ENCODE results near the gene ELOVL7.
"Not testable (repeated sequence)": the region's sequence is repeated elsewhere in the genome, so short reads cannot be mapped to it uniquely, and the experiment has no call there.

ELOVL7 gene

GRCh38 chr5:60830581-60831127, 13.4 kb downstream of the ELOVL7 start:
- DNase-seq (ENCODE audit: low spot score) = no peak

DNA sequence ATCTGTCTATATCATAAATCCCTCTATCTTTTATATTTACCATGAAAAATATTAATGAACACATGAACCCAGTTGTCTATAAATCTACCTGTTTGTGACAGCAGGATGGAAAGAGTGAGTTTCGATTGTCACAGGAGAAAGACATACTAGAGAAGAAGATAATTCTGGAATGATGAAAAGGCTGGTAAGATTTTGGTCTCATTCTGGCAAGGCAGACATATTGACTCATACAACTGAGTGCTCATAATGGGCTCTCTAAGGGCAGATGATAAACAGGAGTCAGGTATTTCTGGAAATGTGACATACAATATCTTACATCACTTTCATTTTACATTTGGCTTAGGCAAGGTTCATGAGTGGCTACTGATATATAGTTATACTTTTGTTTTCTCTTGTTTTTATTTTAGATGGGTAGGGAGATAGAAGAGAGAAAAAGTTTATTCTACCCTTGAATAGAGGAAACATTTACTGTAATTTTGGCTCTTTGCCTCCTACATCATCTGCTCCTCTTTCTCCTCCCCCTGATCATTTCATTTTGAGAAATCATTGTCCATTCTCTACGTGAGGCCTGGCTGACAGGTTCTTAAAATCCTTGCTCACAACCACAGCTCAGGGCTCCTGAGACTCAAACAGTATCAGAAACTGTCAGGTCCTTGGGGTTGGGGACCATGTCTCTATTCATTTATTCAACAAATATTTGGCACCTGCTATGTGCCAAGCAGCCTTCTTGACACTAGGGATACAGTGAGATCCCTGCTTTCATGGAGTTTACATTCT, 14.4 kb downstream of the ELOVL7 start:
- DNase-seq (ENCODE audit: low spot score) = no peak

DNA sequence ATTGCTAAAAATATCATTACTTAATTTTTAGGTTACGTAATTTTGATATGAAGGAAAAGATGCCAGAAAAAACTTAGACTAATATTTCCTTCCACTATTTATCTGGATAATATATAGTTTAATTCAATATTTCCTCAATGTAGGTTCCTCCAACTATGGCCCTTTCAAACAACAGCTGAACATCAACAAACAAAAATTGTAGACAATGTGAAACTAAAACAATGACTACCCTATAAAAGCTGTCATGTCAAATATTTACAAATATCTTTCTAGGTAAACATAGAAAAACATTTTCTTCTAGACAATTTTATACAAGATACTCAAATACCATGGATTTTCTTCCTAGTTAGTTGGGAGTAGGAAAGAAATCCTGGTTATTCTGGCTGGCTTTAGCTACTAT, 16.9 kb downstream of the ELOVL7 start:
- no peak for DNase-seq (ENCODE audit: low spot score)

GRCh38 chr5:60826653-60827052, 17.4 kb downstream of the ELOVL7 start:
- no peak for DNase-seq (ENCODE audit: low spot score)

DNA sequence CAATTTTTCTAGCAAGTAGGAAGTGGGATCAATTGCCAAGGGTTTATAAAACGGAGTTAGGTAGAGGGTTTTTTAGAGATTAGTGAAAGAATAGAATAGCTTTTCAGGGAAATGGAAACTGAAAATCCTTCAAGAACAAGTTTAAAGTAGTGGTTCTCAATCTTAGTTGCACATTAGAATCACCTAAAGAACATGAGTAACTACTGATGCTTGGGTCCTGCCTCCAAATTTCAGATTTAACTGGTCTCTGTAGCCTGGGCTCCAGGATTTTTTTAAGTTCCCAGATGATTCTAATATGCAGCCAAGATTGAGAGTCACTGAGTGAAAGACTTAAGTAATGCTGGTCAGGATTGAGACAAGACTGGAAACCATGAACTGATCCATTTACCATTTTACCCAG, 20.5 kb downstream of the ELOVL7 start:
- no peak for DNase-seq (ENCODE audit: low spot score)

GRCh38 chr5:60822285-60822556, 21.8 kb downstream of the ELOVL7 start:
- DNase-seq (ENCODE audit: low spot score) = no peak

- DNase-seq (ENCODE audit: low spot score) = no peak
Observed at GRCh38 chr5:60821488-60822284, 22.4 kb downstream of the ELOVL7 start.

DNA sequence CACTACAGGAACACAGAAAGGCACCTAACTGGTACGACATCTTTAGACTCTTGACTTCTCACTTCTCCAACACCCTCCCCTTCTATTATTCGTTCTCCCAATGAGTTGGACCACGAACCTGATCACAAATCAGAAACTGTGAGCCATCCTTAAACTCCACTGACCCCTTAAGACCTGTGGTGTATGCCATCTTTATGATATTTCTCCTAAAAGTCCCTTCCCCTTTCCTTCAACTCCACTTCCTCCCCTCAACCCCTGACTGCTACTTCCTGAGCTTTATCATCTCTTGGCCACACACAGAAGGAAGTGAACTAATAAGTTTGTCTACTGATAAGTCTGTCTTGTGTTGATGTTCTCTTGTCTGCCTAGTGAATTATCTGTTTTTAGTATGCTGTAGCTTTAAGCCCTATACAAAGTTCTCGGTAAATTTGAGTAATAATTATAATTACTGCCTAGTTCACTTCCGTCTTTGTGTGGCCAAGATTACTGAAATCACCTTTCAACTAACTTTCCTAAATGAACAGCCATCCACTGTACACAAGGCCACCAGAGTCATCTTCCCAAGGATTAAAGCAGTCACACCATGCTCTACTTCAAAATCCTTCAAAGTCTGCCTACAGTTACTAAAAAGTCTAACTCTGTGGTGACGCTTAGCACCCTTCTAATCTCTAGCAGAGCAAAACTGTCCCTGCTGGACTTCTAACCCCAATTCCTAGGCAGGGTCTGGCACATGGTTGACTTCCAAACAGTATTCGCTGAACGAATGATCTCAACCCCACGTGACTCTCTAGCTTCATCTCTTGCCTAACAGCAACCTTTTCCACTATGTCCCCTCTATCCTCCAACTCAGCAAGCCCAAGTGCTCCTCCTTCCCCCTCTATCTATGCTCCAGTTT, 23.2 kb downstream of the ELOVL7 start:
- no peak for DNase-seq (ENCODE audit: low spot score)

GRCh38 chr5:60816138-60816537, 27.9 kb downstream of the ELOVL7 start:
- DNase-seq (ENCODE audit: low spot score) = not testable (repeated sequence)

GRCh38 chr5:60814498-60814897, 29.6 kb downstream of the ELOVL7 start:
- no peak for DNase-seq (ENCODE audit: low spot score)

DNA sequence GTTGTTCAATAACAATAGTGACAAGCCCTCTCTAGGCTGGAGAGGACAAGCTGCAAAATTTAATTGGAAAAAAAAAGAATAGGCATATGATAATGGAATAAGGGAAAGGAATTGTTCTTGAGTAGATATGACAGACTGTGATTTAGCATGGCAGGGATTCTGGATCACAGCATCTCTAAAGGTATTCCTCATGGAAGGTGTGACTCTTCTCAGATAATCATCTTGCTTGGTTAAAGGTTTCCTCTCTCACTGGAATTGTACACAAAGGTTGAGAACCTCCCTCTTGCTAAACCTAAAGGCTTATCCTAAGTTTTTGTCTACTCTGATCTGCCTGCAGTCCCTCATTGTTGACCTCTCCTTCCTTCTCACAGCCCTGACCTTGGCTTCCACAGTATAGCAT, 31.6 kb downstream of the ELOVL7 start:
- no peak for DNase-seq (ENCODE audit: low spot score)

- no peak for DNase-seq (ENCODE audit: low spot score)
Observed at GRCh38 chr5:60811105-60811504, 33.0 kb downstream of the ELOVL7 start.

DNA sequence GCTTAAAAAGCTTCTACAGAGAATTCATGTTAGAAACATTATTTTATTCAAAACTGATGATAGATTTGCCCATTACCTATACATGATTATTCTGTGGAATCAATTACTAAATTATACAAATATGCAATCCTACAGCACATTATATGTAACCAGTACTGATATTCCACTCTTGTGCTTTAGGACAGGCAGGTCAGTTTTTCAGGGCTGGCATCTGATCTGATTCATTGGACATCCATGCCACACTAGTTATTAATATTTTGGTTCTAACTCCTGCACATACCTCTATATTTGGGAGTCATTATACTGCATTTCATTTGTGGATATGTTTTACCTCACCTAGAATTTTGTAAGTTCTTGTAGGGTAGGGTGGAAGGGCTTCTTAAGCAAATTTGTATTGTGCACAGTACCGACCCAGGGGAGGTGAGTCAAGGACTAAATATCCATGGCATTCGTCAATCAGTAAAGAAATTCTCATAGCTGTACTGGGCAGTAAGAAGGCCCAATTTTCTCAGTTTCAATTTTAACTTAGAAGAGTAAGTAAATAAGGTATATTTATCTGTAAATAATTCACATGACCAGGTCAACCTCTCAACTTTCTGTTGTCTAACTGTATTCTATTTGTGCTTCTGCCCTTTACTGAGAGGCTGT, 33.5 kb downstream of the ELOVL7 start:
- DNase-seq (ENCODE audit: low spot score) = no peak

GRCh38 chr5:60809891-60810425, 34.1 kb downstream of the ELOVL7 start:
- DNase-seq (ENCODE audit: low spot score) = no peak

- no peak for DNase-seq (ENCODE audit: low spot score)
Observed at GRCh38 chr5:60806591-60807243, 37.4 kb downstream of the ELOVL7 start.

- DNase-seq (ENCODE audit: low spot score) = no peak
Observed at GRCh38 chr5:60805463-60805862, 38.6 kb downstream of the ELOVL7 start.

- no peak for DNase-seq (ENCODE audit: low spot score)
Observed at GRCh38 chr5:60803712-60804111, 40.4 kb downstream of the ELOVL7 start.

- no peak for DNase-seq (ENCODE audit: low spot score)
Observed at GRCh38 chr5:60802986-60803385, 41.1 kb downstream of the ELOVL7 start.

- DNase-seq (ENCODE audit: low spot score) = no peak
Observed at GRCh38 chr5:60802226-60802625, 41.8 kb downstream of the ELOVL7 start.

DNA sequence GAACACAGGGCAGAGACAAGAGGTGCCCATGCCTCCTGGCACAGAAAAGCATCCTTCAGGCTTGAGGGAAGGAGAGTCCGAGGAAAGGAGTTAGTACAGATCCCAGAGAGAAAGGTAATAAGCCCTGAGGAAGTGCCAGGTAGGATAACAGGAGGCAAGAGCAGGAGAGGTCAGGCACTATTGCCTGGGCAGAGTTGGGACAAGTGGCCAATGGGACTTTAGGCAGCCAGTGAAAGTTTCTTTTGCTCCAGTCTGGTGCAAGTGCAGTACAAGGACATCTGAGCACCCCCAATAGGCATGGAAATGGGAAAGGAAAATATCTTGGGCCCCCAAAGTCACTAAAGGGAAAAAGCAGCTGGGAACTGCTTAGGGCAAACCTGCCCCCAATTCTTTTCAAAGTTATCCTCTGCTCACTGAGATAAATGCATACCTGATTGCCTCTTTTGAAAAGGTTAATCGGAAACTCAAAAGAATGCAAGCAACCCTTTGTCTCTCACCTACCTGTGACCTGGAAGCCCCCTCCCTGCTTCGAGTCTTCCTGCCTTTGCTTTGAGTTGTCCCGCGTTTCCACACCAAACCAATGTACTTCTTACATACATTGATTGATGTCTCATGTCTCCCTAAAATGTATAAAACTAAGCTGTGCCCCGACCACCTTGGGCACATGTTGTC, 46.5 kb downstream of the ELOVL7 start:
- no peak for DNase-seq (ENCODE audit: low spot score)
